ENCODE measurements around the gene RAB3A.
"Not testable (repeated sequence)": the region's sequence is repeated elsewhere in the genome, so short reads cannot be mapped to it uniquely, and the experiment has no call there.

RAB3A gene

DNA sequence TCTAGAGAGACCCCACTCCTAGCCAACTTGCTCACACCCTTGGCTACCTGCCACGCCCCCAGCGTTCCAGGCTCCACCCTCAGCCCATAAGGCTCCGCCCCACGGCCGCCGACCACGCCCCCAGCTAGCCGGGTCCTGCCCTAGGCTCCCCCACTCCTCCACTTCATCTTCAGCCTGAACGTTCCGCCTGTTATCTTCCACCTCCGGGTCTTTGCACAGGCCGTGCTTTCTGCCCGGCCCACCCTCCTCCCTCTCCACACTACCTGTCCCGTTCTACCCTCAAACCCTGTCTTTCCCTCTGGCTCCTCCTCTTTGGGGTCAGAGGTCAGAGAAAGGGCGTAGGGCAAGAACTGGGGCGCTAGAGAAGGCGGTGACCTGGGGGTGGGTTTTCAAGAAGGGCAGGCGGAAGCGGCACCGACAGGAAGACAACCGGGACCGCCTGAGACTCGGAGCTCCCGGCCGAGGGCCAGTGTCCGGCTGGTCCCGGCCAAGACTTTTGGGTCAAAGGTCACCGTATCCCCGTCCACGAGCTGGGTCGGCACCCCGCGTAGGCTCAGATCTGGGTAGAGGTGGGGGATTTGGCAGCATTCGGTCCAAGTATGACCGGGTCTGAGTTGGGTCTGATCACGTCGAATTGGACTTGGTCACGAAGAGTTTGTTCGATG, 20.1 kb upstream of the RAB3A start:
- peak; percentile 28 for DNase-seq

DNA sequence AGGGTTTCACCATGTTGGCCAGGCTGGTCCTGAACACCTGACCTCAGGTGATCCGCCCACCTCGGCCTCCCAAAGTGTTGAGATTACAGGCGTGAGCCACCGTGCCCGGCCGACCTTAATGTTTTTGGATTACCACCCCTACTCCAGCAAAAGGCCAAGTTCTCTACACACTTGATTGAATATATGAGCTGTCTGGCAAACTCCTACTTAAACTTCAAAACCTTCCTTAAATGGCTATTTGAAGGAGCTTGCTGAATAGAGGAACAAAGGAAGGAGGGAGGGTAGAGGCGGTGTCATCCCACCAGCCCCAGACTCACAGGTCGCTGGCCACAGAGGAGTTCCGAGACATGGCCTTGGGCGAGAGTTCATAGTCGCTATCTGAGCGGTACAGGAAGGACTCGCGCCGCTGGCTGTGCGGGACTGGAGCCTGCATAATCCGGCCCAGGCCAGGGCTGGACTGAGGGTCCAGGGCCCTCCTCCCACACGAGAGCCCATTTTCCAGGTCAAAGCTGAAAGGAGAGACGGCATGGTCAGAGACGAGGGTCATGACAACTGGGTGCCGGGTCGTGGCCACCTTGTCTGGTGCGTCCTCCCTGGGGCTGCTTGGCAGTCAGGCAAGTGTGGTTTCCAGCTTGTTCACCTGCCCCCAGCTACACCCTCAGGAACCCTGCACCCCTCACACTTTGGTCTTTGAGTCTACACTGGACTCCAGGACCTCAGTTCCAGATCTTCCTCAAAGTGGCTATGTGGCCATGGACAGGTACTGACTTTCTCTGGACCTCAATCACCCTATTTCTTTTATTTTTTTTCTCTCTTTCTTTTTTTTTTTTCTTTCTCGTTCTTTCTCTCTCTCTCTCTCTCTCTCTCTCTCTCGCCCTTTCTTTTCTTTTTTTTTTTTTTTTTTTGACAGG, 18.2 kb upstream of the RAB3A start:
- no peak for DNase-seq

DNA sequence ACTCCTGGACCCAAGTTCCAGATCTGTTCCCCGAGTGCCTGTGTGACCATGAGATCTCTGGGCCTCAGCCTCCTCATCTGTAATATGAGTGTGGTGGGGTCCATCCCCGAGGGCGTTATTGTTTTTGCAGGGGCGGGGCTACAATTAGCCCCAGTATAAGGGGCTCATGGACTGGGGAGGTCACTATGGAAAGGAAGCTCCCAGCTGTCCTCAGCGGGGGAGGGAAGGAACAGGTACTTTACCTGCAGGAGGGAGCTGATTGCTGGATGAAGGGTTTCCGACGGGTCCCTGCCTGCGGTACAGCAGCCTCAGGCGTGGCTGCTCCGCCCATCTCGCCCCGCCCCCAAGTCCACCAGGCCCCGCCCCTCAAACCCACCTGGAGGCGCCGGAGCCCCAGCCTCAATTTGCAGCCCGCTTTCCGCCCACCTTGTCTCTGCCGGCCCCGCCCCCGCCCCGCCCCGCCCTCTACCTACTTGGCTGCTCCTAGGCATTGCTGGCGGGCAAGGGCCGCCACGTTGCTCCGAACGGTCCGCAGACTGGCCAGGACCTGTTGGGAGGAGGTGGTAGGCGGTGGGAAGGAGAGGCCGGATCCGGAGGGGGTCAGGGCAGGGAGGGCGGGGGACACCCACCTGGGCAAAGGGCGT, 16.9 kb upstream of the RAB3A start:
- no peak for DNase-seq

DNA sequence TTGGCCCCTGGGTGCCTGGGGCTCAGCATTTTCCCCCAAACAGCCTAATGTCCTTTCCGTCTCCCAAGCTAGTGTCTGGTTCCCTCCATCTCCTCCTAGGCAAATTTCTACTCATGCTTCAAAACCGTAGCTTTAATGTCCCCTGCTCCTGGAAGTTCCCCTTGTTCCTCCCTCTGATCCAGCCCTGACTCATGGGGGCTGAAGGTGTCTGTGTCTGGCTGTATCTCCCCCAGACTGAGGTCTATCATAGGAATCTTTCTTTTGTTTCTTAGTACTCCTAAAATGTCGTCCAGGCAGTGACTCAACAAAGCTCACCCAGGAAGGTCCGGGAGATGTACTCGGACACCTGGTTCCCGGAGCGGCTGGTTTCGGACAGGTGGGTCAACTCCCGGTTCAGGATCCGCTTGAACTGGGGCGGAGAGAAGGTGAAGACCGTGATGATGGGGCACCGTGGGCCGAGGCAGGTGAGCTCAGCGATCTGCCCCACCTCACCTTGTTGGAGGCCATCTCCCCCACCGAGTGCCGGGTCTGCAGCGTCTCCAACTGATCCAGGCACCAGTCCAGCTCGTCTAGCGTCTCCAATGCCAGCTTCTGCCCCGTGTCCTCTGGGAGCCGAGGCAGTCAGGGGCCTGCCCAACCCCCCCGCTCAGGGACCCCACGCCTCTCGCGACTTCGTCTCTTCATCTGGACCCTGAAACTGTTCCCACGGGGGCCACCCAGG, 16.2 kb upstream of the RAB3A start:
- no peak for DNase-seq

DNA sequence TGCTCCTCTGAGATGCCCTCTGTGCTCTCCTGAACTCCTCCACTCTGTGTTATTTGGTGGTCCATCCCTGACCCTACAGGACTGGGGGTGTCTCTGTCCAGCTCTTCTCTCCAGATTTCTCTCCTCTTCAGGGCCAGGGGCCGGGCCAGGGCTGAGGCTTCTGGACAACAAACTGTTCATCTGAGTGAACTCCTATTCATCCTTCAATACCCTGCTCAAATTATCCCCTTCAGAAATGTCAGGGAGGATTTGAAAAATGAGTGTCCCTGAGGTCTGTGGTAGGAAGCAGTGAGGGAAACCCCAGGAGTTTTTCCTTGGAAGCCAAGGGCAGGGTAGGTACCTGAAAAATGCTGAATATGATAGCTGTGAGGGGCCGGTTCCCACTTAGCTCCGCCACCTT, 14.8 kb upstream of the RAB3A start:
- no peak for DNase-seq

DNA sequence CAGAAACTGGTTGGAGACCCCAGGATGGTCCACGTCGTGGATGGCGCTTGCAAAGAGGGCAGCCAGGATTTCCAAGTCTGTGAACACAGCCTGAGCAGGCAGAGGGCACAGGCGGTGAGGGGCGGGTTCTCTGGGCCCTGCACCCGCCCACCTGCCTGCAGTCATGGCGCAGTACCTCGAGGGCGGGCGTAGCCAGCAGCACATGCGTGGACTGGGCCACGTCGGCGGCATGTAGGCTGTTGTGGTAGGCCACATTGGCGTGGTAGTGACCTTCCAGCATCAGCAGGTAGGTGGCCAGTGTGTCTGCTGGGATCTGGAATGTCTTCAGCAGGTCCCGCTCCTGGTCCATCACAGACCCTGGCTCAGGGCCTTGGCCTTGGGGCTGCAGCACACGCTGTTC, 14.3 kb upstream of the RAB3A start:
- no peak for DNase-seq

DNA sequence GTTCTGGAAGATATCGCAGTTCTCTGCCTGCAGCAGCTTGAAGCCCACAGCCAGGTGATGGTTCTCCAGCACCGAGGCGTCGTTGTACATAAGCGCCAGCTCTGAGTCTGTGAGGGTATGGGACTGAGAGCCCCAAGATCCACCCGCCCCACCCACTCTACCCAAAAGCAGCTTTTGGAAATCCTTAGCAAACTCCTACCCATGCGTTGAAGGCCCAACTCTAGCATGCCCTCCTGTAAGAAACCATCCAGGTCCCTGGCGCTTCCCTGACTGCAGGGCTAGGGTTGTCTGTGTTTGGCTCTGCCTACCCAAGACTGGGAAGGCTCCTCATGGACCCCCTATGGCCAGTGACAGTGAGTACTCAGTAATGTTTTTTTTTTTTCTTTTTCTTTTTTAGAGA, 12.9 kb upstream of the RAB3A start:
- DNase-seq: no peak

DNA sequence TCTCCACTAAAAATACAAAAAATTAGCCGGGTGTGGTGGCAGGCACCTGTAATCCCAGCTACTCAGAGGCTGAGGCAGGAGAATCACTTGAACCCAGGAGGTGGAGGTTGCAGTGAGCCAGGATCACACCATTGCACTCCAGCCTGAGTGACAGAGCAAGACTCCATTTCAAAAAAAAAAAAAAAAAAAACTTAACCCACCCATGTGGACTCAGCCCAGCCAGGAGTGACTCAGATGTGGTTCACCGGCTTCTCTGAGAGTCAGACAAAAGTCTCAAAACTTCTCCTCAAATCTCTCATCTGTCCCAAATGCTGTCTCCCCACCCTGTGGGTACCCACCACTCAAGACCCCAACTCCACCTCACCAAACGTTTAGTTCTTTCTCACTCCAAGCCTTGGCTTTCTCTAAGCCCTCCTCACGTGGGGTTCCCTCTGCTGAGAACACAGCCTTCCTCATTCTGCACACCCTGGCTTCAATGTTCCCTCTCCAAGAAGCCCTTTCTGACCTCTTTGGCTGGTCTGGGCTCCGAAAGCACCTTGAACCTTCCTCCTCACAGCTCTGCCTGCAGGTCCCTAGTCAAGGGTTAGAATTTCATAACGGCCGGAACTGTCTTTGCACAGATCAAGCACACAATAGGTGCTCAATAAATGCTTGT, 11.1 kb upstream of the RAB3A start:
- no peak for DNase-seq

DNA sequence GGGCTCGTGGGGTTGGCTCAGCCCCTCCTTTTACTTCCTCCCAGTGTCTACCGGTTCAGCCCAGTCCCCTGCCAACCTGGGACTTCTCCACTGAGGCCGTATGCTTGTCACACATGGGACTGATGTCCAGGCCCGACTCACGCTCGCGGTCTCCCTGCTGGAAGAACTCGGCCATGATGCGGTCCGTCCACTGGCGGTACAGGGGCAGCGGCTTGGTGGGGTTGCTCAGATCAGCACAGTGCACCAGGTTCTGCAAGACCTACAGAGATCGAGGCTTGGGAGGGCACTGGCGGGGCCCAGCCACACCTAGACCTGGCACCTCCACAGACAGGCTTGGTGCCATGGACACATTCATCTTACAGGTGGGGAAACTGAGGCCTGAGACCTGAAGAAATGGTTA, 7.8 kb upstream of the RAB3A start:
- DNase-seq: no peak

DNA sequence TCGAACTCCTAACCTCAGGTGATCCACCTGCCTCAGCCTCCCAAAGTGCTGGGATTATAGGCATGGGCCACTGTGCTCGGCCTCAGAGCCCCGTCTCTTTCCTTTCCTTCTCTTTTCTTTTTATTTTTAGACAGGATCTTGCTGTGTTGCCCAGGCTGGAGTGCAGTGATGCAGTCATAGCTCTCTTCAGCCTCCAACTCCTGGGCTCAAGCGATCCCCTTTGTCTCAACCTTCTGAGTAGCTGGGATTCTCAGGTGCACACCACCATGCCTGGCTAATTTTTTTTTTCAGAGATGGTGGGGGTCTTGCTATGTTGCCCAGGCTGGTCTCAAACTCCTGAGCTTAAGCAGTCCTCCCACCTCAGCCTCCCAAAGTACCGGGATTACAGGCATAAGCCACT, 6.1 kb upstream of the RAB3A start:
- DNase-seq: not testable (repeated sequence)

DNA sequence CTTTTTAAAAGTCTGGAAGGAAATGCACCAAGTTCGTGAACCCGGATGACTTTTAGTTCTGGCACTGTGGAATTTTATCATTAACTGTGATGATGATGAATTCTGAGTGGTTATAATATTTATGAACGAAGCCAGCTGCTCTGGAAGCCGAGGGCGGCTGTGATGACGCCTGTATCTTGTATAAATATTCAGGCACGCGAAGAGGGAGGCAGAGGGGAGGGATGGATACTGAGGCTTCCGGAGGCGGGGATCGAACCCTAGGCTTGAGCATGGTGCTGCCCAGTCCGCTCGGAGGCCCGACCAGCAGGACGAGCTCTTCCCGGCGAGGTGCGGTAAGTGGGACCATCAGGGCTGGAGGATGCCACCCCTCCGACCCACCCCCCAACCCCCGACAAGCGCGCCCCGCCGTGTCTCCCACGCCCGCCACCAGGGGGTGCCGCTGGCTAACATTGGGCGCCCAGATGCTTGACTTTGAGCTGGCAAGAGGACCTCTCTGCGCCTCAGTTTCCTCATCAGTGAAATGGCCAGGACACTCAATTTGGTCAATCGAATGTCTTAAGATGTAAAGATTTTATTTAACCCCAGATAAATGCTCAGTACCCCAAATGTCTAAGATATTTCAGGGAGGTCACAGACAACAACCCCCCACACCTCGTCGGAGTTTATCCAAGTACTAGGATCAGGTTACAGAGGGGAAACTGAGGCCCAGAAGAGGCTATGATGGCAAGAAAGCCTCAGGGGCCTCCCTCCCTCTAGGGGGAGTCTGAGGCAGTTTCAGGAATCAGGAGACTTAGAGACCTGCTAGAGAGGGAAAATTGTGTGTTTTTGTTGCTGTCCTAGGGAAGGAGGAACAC, 4.5 kb upstream of the RAB3A start:
- peak; percentile 28 for DNase-seq

DNA sequence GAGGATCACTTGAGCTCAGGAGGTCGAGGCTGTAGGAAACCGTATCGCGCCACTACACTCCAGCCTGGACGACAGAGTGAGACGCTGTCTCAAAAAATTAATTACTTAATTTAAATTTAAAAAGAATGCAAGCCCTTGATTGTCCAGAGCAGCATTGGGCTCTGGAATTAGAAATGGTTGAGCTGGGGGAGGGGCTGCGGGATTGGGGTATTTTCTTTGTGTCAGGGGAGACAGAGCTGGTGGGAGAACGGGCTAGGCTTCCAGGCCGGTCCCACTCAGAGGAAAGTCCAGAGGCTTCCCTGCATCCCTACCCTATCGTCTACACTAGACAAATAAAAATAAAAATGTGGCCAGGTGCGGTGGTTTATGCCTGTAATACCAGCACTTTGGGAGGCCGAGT, 2.2 kb upstream of the RAB3A start:
- DNase-seq: no peak

DNA sequence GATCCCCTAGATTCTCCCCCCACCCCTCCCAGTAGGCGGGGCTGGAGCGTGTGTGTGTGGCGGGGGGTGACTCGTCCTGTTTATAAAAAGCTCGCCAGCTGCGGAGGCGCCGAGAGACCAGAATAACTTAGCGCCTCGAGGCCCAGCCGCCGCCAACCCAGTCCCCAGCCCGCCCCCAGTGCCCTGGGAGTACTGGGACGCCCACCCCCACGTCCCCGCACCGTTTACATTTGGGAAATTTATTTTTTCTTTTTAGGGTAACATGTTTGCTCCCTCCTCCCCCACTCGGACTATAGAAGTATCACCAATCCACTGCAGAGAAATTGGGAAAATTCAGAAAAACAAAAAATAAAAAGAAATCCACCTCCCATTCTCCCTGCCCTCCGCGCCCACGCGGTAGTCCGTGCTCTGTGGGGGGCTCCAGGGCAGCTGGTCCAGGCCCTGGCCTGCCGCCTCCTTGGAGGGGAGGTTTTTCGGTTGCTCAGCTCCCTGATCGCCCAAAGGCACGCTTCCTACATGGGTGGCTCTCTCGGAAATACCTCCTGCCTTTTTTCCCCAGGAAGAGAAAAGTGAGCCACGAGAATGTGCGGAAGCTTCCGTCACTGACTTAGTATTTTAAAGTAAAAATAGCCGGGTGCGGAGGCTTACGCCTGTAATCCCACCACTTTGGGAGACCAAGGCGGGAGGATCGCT, 1.5 kb upstream of the RAB3A start:
- DNase-seq: peak; percentile 39

DNA sequence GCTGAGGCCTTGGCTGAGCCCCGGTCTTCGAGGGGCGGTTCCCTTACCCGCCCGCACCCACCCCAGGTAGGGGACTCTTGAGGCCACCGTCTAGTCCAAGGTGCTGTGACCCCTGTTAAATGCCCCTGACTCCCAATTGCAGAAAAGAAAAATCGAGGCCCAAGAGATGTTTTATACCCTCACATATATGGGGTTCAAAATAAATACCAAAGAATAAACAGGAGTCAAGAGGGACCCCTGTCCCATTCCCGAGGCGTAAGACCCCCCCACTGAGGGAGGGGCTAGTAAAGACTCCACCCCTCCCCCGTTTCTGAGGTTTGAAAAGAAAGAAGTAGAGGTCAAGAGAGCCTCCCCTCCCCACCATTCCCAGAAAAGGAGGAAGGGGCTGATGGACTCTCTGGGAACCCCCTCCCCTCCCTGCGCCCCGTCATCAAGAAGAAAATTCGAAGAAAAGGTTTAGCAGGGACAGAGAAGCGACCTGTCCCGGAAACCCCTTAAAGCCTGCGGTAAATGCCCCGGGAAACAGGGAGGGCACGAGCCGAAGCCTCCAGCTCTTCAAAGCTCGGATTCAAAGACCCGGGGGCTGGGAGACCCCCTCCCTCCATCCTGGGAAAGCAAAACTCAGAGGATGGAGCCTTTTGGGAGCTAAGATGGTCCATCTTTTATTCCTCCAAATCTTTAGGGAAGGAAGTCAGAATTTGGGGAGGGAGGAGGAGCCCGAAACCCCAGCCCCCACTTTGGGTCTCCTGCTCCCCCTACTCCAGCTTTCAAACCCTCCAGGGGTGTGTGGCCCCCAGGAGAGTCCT, 755 bp upstream of the RAB3A start:
- peak; percentile 23 for DNase-seq

DNA sequence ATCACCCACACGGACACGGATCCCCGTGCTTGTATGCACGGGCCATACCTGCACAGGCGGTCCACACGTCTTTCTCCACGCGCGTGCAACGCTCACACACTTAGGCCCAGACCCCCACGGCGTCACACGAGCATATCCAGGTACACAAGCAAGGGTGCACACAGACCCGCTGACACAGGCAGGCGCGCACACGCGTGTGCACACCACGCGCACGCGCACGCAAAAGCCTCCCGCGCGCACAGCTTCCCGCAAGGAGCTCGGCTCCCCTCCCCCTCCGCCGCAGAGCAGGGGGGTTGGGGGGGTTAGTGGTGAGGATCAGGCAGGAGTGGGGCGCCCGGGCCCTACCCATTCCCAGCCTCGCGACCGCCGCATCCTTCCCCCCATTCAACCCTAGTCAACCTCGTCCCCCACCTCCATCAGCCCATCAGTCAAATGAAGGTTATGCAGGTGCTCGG, 407 bp downstream of the RAB3A start:
- peak; percentile 41 for DNase-seq

DNA sequence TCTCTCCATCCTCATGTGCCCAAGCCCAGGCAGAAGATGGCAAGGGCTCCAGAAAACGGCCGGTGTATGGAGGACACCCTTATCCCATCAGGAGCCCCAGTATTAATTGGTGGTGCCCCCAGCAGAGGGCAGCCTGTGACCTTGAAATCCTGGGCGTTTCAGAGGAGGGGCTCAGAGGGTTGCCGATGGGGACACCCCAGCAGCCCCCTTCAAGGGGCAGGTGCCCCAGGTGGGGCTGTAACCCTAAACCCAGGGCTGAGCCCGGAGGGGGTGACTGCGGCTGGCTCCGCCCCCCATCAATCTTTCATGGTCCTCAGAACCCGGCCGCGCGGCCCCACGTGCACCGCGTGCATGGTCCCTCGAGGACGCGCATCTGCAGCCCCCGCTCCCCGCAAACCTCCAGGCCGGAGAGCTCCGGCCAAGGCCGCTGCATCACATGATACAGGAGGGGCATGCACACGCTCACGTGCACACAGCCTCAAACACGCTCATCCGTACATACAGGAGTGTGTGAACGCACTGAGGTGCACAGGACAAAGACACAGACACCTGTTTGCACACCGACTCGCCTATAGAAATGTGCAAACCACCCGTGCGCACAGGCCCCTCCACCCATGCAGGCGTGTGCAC, 949 bp downstream of the RAB3A start:
- DNase-seq: peak; percentile 29

DNA sequence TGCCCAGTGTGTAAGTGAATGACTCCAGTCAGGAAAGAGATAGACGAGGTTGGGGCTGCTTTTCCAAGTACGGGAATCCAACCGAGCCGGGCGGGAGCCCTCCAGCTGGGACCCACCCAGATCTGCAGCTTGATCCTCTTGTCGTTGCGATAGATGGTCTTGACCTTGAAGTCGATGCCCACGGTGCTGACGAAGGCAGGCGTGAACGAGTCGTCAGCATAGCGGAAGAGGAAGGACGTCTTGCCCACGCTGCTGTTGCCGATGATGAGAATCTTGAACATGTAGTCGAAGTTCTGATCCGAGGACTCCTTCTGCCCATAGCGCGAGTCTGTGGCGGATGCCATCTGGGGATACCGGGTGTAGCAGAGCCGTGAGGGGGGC, 1.5 kb downstream of the RAB3A start:
- no peak for DNase-seq

DNA sequence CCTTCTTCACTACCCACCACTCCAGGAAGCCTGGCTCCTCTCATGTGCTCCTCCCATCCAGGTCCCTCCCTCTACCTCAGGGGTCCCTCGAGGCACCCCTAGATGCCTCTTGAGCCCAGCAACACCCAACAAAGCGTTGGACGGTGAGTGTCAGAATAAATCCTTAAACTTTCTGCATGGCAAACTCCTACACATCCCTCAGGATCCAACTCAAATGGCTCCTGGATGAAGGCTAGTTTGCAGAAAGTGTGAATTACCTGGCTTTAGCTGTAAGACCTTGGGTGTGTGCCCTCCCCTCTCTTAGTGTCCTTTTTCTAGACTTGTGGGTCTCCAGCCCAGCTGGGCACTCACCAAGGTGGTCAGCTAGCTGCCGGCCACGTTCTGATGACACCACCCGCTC, 5.5 kb downstream of the RAB3A start:
- DNase-seq: no peak

DNA sequence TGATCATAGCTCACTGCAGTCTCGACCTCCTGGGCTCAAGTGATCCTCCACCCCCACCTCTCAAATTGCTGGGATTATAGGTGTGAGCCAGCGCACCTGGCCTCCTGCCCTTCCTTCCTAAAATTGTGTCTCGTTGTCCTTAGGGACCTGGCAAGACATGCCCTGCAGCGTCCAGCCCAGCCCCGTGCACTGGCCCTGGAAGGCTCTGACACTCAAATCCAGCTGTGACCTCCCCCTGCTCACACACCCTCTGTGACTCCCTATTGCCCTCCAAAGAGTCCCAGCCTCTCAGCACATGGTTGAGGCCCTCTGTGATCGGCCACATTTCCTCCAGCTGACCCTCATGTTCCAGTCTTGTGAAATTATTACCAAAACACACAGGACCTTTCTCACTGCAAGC, 5.9 kb downstream of the RAB3A start:
- no peak for DNase-seq

DNA sequence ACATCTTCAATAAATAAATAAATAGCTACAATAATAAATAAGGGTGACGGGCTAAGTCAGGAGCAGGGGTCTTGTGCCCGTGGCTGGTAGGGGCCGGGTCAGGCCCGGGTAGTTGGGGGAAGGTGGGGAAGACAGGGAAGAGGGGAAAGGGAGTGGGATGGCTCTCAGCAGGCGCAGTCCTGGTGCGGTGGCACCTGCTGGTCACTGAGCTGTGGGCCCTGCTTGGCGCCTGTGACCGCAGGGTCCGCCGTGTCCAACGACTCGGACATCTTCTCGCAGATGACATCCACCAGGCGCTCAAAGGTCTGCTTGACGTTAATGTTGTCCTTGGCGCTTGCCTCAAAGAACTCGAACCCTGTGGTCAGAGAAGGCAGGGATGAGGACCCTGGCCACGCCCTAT, 6.5 kb downstream of the RAB3A start:
- no peak for DNase-seq

Measured in activated CD4-positive, alpha-beta T cell treated with anti-CD3 and anti-CD28 coated beads, Interleukin-2, amount 50 U/mL, for 16 hours (primary cell).